ENCODE data around the gene POLN.

POLN gene

GRCh38 chr4:2262145-2262943 lies 20.4 kb upstream of the POLN start:
- peak; percentile 97 for DNase-seq

- no peak for DNase-seq
Measured at GRCh38 chr4:2261853-2262144, 19.9 kb upstream of the POLN start, which contains the start of gene MXD4. TSS of gene MXD4 (minus strand) at chr4:2262109. CDS start at chr4:2261980, 129 bp downstream.

- DNase-seq, result peak; percentile 80
Measured at GRCh38 chr4:2261110-2261852, 19.4 kb upstream of the POLN start.

GRCh38 chr4:2260344-2261109 lies 18.6 kb upstream of the POLN start:
- DNase-seq, result peak; percentile 53

- peak; percentile 48 for DNase-seq
Measured at GRCh38 chr4:2259541-2260343, 17.8 kb upstream of the POLN start.

- peak; percentile 46 for DNase-seq
Measured at GRCh38 chr4:2259036-2259540, 17.2 kb upstream of the POLN start.

- DNase-seq, result peak; percentile 52
Measured at GRCh38 chr4:2258091-2259035, 16.4 kb upstream of the POLN start.

- peak; percentile 46 for DNase-seq
Measured at GRCh38 chr4:2257361-2258081, 15.6 kb upstream of the POLN start.

GRCh38 chr4:2256781-2257191 lies 14.9 kb upstream of the POLN start:
- DNase-seq, result peak; percentile 44

GRCh38 chr4:2256156-2256731 lies 14.3 kb upstream of the POLN start:
- DNase-seq, result peak; percentile 47

- peak; percentile 43 for DNase-seq
Measured at GRCh38 chr4:2255501-2256155, 13.7 kb upstream of the POLN start.

GRCh38 chr4:2254665-2255500 lies 13.0 kb upstream of the POLN start:
- DNase-seq, result peak; percentile 45

- DNase-seq, result peak; percentile 43
Measured at GRCh38 chr4:2253160-2254084, 11.5 kb upstream of the POLN start.

GRCh38 chr4:2252530-2253091 lies 10.7 kb upstream of the POLN start:
- DNase-seq, result peak; percentile 35

GRCh38 chr4:2251795-2252529 lies 10.0 kb upstream of the POLN start:
- peak; percentile 39 for DNase-seq

GRCh38 chr4:2251073-2251794 lies 9.3 kb upstream of the POLN start:
- DNase-seq, result peak; percentile 44

Measured in activated CD8-positive, alpha-beta memory T cell treated with anti-CD3 and anti-CD28 coated beads, Interleukin-2, amount 50 U/mL, for 48 hours (primary cell).